ENCODE results near the gene TXNRD1. TPM values are rescaled to one million over a fixed set of nuclear protein-coding genes. Genes with fewer than 3 reads are reported as not detected.

Gene TXNRD1
- total and polyA plus RNA-seq, 5 donors from 2014 or later, result 26.5 to 47.7 (median 34.2) TPM

GRCh38 chr12:104247698-104248097 is 32.1 kb downstream of the TXNRD1 start:
- no peaks in the 10 kb centered on the region for H3K9me3 ChIP-seq (ENCODE audit: control insufficient read depth in 2 of 2, low read length in 2 of 2)
- DNase-seq (no peak), ATAC-seq (ENCODE audit: low read depth in 2 of 2) (no peak)
- Mint-ChIP-seq H3K9me3 (no peaks in the 10 kb centered on the region), H3K27ac (no peak overlapping the region), H3K36me3 (no peaks in the 10 kb centered on the region), H3K4me1 (no peaks in the 10 kb centered on the region), H3K27me3 (peaks cover 13% of the 10 kb centered on the region), H3K4me3 (no peak overlapping the region)
- H3K36me3 ChIP-seq (ENCODE audit: control insufficient read depth, insufficient read depth, low read length), result no peaks in the 10 kb centered on the region
- H3K27ac ChIP-seq (ENCODE audit: insufficient read depth, low read length, poor library complexity, severe bottlenecking), result no peak overlapping the region
- H3K27me3 ChIP-seq (ENCODE audit: control insufficient read depth, insufficient read depth, low read length), result no peaks in the 10 kb centered on the region
- no peak overlapping the region for H3K4me3 ChIP-seq (ENCODE audit: low read depth, low read length)
- no peaks in the 10 kb centered on the region for H3K4me1 ChIP-seq (ENCODE audit: control insufficient read depth, insufficient read depth, low read length, poor library complexity, severe bottlenecking)

GRCh38 chr12:104248444-104248843 is 32.9 kb downstream of the TXNRD1 start:
- H3K4me1 Mint-ChIP-seq, result peaks cover 0 to 3% (median 0%) of the 10 kb centered on the region in 4 donors
- no peak for ATAC-seq (ENCODE audit: low read depth in 2 of 2)

GRCh38 chr12:104249017-104249416 is 33.4 kb downstream of the TXNRD1 start:
- ATAC-seq (ENCODE audit: low read depth in 2 of 2) (no peak), DNase-seq (no peak)
- H3K27ac Mint-ChIP-seq, result no peak overlapping the region
- H3K9me3 Mint-ChIP-seq, result no peaks in the 10 kb centered on the region
- H3K4me3 Mint-ChIP-seq, result no peak overlapping the region
- peaks cover 0 to 3% (median 0%) of the 10 kb centered on the region in 4 donors for H3K4me1 Mint-ChIP-seq
- no peaks in the 10 kb centered on the region for H3K9me3 ChIP-seq (ENCODE audit: control insufficient read depth in 2 of 2, low read length in 2 of 2)
- no peaks in the 10 kb centered on the region for H3K36me3 Mint-ChIP-seq
- H3K27me3 Mint-ChIP-seq, result peaks cover 10% of the 10 kb centered on the region
- no peaks in the 10 kb centered on the region for H3K36me3 ChIP-seq (ENCODE audit: control insufficient read depth, insufficient read depth, low read length)
- H3K27ac ChIP-seq (ENCODE audit: insufficient read depth, low read length, poor library complexity, severe bottlenecking), result no peak overlapping the region
- no peak overlapping the region for H3K4me3 ChIP-seq (ENCODE audit: low read depth, low read length)
- no peaks in the 10 kb centered on the region for H3K27me3 ChIP-seq (ENCODE audit: control insufficient read depth, insufficient read depth, low read length)
- H3K4me1 ChIP-seq (ENCODE audit: control insufficient read depth, insufficient read depth, low read length, poor library complexity, severe bottlenecking), result no peaks in the 10 kb centered on the region

More at GRCh38 chr12:104248444-104248843, 32.9 kb downstream of the TXNRD1 start:
- H3K4me3 Mint-ChIP-seq, result no peak overlapping the region
- H3K4me3 ChIP-seq (ENCODE audit: low read depth, low read length), result no peak overlapping the region
- peaks cover 15% of the 10 kb centered on the region for H3K27me3 Mint-ChIP-seq
- no peaks in the 10 kb centered on the region for H3K27me3 ChIP-seq (ENCODE audit: control insufficient read depth, insufficient read depth, low read length)
- no peaks in the 10 kb centered on the region for H3K36me3 Mint-ChIP-seq
- no peak for DNase-seq
- no peaks in the 10 kb centered on the region for H3K9me3 Mint-ChIP-seq
- no peaks in the 10 kb centered on the region for H3K9me3 ChIP-seq (ENCODE audit: control insufficient read depth in 2 of 2, low read length in 2 of 2)
- no peaks in the 10 kb centered on the region for H3K36me3 ChIP-seq (ENCODE audit: control insufficient read depth, insufficient read depth, low read length)
- H3K27ac Mint-ChIP-seq, result no peak overlapping the region
- H3K27ac ChIP-seq (ENCODE audit: insufficient read depth, low read length, poor library complexity, severe bottlenecking), result no peak overlapping the region
- H3K4me1 ChIP-seq (ENCODE audit: control insufficient read depth, insufficient read depth, low read length, poor library complexity, severe bottlenecking), result no peaks in the 10 kb centered on the region

GRCh38 chr12:104249898-104250297 is 34.3 kb downstream of the TXNRD1 start:
- Mint-ChIP-seq H3K4me1 (peaks cover 0 to 3% (median 0%) of the 10 kb centered on the region in 4 donors), H3K36me3 (no peaks in the 10 kb centered on the region), H3K27me3 (peaks cover 4% of the 10 kb centered on the region), H3K9me3 (no peaks in the 10 kb centered on the region), H3K4me3 (no peak overlapping the region), H3K27ac (no peak overlapping the region)
- no peaks in the 10 kb centered on the region for H3K36me3 ChIP-seq (ENCODE audit: control insufficient read depth, insufficient read depth, low read length)
- H3K9me3 ChIP-seq (ENCODE audit: control insufficient read depth in 2 of 2, low read length in 2 of 2), result no peaks in the 10 kb centered on the region
- no peaks in the 10 kb centered on the region for H3K27me3 ChIP-seq (ENCODE audit: control insufficient read depth, insufficient read depth, low read length)
- no peak overlapping the region for H3K27ac ChIP-seq (ENCODE audit: insufficient read depth, low read length, poor library complexity, severe bottlenecking)
- H3K4me1 ChIP-seq (ENCODE audit: control insufficient read depth, insufficient read depth, low read length, poor library complexity, severe bottlenecking), result no peaks in the 10 kb centered on the region
- no peak for ATAC-seq (ENCODE audit: low read depth in 2 of 2)
- no peak for DNase-seq
- no peak overlapping the region for H3K4me3 ChIP-seq (ENCODE audit: low read depth, low read length)

- no peaks in the 10 kb centered on the region for H3K36me3 Mint-ChIP-seq
- H3K36me3 ChIP-seq (ENCODE audit: control insufficient read depth, insufficient read depth, low read length), result no peaks in the 10 kb centered on the region
- H3K9me3 Mint-ChIP-seq, result no peaks in the 10 kb centered on the region
- H3K27me3 ChIP-seq (ENCODE audit: control insufficient read depth, insufficient read depth, low read length), result no peaks in the 10 kb centered on the region
- no peak for DNase-seq
- H3K4me1 ChIP-seq (ENCODE audit: control insufficient read depth, insufficient read depth, low read length, poor library complexity, severe bottlenecking), result no peaks in the 10 kb centered on the region
- H3K27ac Mint-ChIP-seq, result no peak overlapping the region
- no peaks in the 10 kb centered on the region for H3K9me3 ChIP-seq (ENCODE audit: control insufficient read depth in 2 of 2, low read length in 2 of 2)
- no peak overlapping the region for H3K27ac ChIP-seq (ENCODE audit: insufficient read depth, low read length, poor library complexity, severe bottlenecking)
- ATAC-seq (ENCODE audit: low read depth in 2 of 2), result no peak
- H3K4me3 ChIP-seq (ENCODE audit: low read depth, low read length), result no peak overlapping the region
- H3K27me3 Mint-ChIP-seq, result peaks cover 8% of the 10 kb centered on the region
- H3K4me1 Mint-ChIP-seq, result peaks cover 0 to 3% (median 0%) of the 10 kb centered on the region in 4 donors
- H3K4me3 Mint-ChIP-seq, result no peak overlapping the region
These were observed 35.0 kb downstream of the TXNRD1 start for GRCh38 chr12:104250366-104251125.

- H3K36me3 ChIP-seq (ENCODE audit: control insufficient read depth, insufficient read depth, low read length), result no peaks in the 10 kb centered on the region
- no peak overlapping the region for H3K27ac Mint-ChIP-seq
- H3K9me3 Mint-ChIP-seq, result no peaks in the 10 kb centered on the region
- H3K27me3 ChIP-seq (ENCODE audit: control insufficient read depth, insufficient read depth, low read length), result no peaks in the 10 kb centered on the region
- DNase-seq (no peak), ATAC-seq (ENCODE audit: low read depth in 2 of 2) (no peak)
- no peak overlapping the region for H3K27ac ChIP-seq (ENCODE audit: insufficient read depth, low read length, poor library complexity, severe bottlenecking)
- no peaks in the 10 kb centered on the region for H3K9me3 ChIP-seq (ENCODE audit: control insufficient read depth in 2 of 2, low read length in 2 of 2)
- no peak overlapping the region for H3K4me3 ChIP-seq (ENCODE audit: low read depth, low read length)
- no peak overlapping the region for H3K4me3 Mint-ChIP-seq
- H3K27me3 Mint-ChIP-seq, result peaks cover 19% of the 10 kb centered on the region
- H3K4me1 Mint-ChIP-seq, result peaks cover 0 to 5% (median 0%) of the 10 kb centered on the region in 4 donors
- H3K36me3 Mint-ChIP-seq, result no peaks in the 10 kb centered on the region
- no peaks in the 10 kb centered on the region for H3K4me1 ChIP-seq (ENCODE audit: control insufficient read depth, insufficient read depth, low read length, poor library complexity, severe bottlenecking)
These were observed 42.4 kb downstream of the TXNRD1 start for GRCh38 chr12:104257913-104258472.

- Histone ChIP-seq H3K4me1 (ENCODE audit: control insufficient read depth, insufficient read depth, low read length, poor library complexity, severe bottlenecking) (no peaks in the 10 kb centered on the region), H3K9me3 (ENCODE audit: control insufficient read depth in 2 of 2, low read length in 2 of 2) (no peaks in the 10 kb centered on the region), H3K4me3 (ENCODE audit: low read depth, low read length) (no peak overlapping the region), H3K27me3 (ENCODE audit: control insufficient read depth, insufficient read depth, low read length) (no peaks in the 10 kb centered on the region), H3K27ac (ENCODE audit: insufficient read depth, low read length, poor library complexity, severe bottlenecking) (no peak overlapping the region), H3K36me3 (ENCODE audit: control insufficient read depth, insufficient read depth, low read length) (no peaks in the 10 kb centered on the region)
- no peak overlapping the region for H3K27ac Mint-ChIP-seq
- no peak for DNase-seq
- H3K4me1 Mint-ChIP-seq, result peaks cover 0 to 2% (median 0%) of the 10 kb centered on the region in 4 donors
- no peak overlapping the region for H3K4me3 Mint-ChIP-seq
- no peak for ATAC-seq (ENCODE audit: low read depth in 2 of 2)
- no peaks in the 10 kb centered on the region for H3K9me3 Mint-ChIP-seq
- H3K27me3 Mint-ChIP-seq, result peaks cover 16% of the 10 kb centered on the region
- no peaks in the 10 kb centered on the region for H3K36me3 Mint-ChIP-seq
These were observed 43.0 kb downstream of the TXNRD1 start for GRCh38 chr12:104258476-104259067.

Data from CD4-positive, CD25-positive, alpha-beta regulatory T cell (primary cell).